Measurements from ENCODE around the gene GORASP1. TPM values are rescaled to one million over a fixed set of nuclear protein-coding genes. Genes with fewer than 3 reads are reported as not detected.

GORASP1 gene
- total and polyA plus RNA-seq, 2 of the 13 experiments (the other 11 are each of a cell fraction or from before 2014, with no cell fraction given): 36.4 to 39.8 TPM

- DNase-seq (ENCODE audit: low spot score) (no peak), FAIRE-seq (no peak), ATAC-seq (no peak)
- H3K36me3 ChIP-seq (replicated peaks in 1 of 2; ENCODE audit: control insufficient read depth in 1 of 2, insufficient read depth in 2 of 2, low read length in 2 of 2): peaks cover 9 to 42% of the 10 kb centered on the region in 2 experiments
- no peak overlapping the region for H3K27ac ChIP-seq (ENCODE audit: extremely low read length, insufficient read depth, low read length)
- no peaks in the 10 kb centered on the region for H3K79me2 ChIP-seq (ENCODE audit: insufficient read depth, low read length)
- H3K4me1 ChIP-seq (ENCODE audit: insufficient read depth, low read length): no peaks in the 10 kb centered on the region
- H2AFZ ChIP-seq (ENCODE audit: low read length): no peak overlapping the region
- H3K9ac ChIP-seq (ENCODE audit: insufficient read depth, low read depth, low read length): no peak overlapping the region
- no peaks in the 10 kb centered on the region for H3K9me3 ChIP-seq (ENCODE audit: low read length)
- intact Hi-C loops (cut with micrococcal nuclease; ENCODE audit: unreplicated experiment) (no loop called here), in situ Hi-C loops (cut with HindIII; ENCODE audit: extremely low pct_ligation_motif_present, low pct_unique_long_range_greater_than_20kb) (no loop called here)
- no peak overlapping the region for H3K4me2 ChIP-seq (ENCODE audit: low read depth, low read length)
- no peaks in the 10 kb centered on the region for H4K20me1 ChIP-seq (ENCODE audit: insufficient read depth, low read length)
- H3K27me3 ChIP-seq (ENCODE audit: control insufficient read depth in 1 of 2, insufficient read depth in 2 of 2, low read length in 2 of 2): no peaks in the 10 kb centered on the region
- CTCF ChIA-PET (ENCODE audit: low intra/inter-chr PET ratio, low total read pairs): no interaction called here
- WGBS (ENCODE audit: low lambda C conversion rate): 95% methylated on average over 4 of the region's 4 CpGs
- BruUV-seq (replicated peaks): no TSS peak
- no peak overlapping the region for H3K4me3 ChIP-seq (replicated peaks in 1 of 3; ENCODE audit: insufficient read depth in 1 of 3, low read depth in 2 of 3, low read length in 3 of 3)
- POLR2A ChIA-PET: no interaction called here
- TF ChIP-seq FOXO4 (CRISPR knock-in tag; conservative IDR thresholded peaks at IDR 0.05): no peak
- no peak for TF ChIP-seq WIZ (CRISPR knock-in tag; IDR thresholded peaks at IDR 0.05)
- no peak for TF ChIP-seq ATRX (CRISPR knock-in tag; IDR thresholded peaks at IDR 0.05; ENCODE audit: borderline replicate concordance)
- no peak for TF ChIP-seq TAF1 (CRISPR knock-in tag; IDR thresholded peaks at IDR 0.05)
- no peak for TF ChIP-seq GLMP (CRISPR knock-in tag; IDR thresholded peaks at IDR 0.05; ENCODE audit: borderline replicate concordance)
- no peak for TF ChIP-seq KAT8 (CRISPR knock-in tag; IDR thresholded peaks at IDR 0.05)
- no peak for TF ChIP-seq ZKSCAN5 (CRISPR knock-in tag; IDR thresholded peaks at IDR 0.05)
- TF ChIP-seq SETDB1 (CRISPR knock-in tag; IDR thresholded peaks at IDR 0.05; ENCODE audit: borderline replicate concordance): no peak
- no peak for TF ChIP-seq NPAS2 (CRISPR knock-in tag; IDR thresholded peaks at IDR 0.05; ENCODE audit: borderline replicate concordance)
- TF ChIP-seq TBP (CRISPR knock-in tag; IDR thresholded peaks at IDR 0.05): no peak
- no peak for TF ChIP-seq ZNF720 (CRISPR knock-in tag; IDR thresholded peaks at IDR 0.05)
- TF ChIP-seq ZNF407 (CRISPR knock-in tag; IDR thresholded peaks at IDR 0.05; ENCODE audit: not compliant biosample characterization): no peak
- TF ChIP-seq KDM3A (CRISPR knock-in tag; IDR thresholded peaks at IDR 0.05; ENCODE audit: low read depth): no peak
- TF ChIP-seq MXD1 (CRISPR knock-in tag; IDR thresholded peaks at IDR 0.05): no peak
Measured at GRCh38 chr3:39082666-39083313, 24.6 kb downstream of the GORASP1 start.
